ENCODE measurements around the gene AGTPBP1.
"Not testable (repeated sequence)": the region's sequence is repeated elsewhere in the genome, so short reads cannot be mapped to it uniquely, and the experiment has no call there.

Gene AGTPBP1, protein sequence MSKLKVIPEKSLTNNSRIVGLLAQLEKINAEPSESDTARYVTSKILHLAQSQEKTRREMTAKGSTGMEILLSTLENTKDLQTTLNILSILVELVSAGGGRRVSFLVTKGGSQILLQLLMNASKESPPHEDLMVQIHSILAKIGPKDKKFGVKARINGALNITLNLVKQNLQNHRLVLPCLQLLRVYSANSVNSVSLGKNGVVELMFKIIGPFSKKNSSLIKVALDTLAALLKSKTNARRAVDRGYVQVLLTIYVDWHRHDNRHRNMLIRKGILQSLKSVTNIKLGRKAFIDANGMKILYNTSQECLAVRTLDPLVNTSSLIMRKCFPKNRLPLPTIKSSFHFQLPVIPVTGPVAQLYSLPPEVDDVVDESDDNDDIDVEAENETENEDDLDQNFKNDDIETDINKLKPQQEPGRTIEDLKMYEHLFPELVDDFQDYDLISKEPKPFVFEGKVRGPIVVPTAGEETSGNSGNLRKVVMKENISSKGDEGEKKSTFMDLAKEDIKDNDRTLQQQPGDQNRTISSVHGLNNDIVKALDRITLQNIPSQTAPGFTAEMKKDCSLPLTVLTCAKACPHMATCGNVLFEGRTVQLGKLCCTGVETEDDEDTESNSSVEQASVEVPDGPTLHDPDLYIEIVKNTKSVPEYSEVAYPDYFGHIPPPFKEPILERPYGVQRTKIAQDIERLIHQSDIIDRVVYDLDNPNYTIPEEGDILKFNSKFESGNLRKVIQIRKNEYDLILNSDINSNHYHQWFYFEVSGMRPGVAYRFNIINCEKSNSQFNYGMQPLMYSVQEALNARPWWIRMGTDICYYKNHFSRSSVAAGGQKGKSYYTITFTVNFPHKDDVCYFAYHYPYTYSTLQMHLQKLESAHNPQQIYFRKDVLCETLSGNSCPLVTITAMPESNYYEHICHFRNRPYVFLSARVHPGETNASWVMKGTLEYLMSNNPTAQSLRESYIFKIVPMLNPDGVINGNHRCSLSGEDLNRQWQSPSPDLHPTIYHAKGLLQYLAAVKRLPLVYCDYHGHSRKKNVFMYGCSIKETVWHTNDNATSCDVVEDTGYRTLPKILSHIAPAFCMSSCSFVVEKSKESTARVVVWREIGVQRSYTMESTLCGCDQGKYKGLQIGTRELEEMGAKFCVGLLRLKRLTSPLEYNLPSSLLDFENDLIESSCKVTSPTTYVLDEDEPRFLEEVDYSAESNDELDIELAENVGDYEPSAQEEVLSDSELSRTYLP

GRCh38 chr9:85741875-85742596, at the start of gene AGTPBP1:
TSS of gene AGTPBP1 (minus strand) at chr9:85741954. CDS start at chr9:85712533, 29,421 bp downstream.
- H3K36me3 ChIP-seq (ENCODE audit: insufficient read depth, low read length), result no peaks in the 10 kb centered on the region
- peak within 1 kb of the TSS; percentile 68 for H3K4me3 ChIP-seq (ENCODE audit: low read length)
- no peaks in the 10 kb centered on the region for H3K9me3 ChIP-seq (ENCODE audit: low read length)
- peak within 1 kb of the TSS; percentile 71 for H2AFZ ChIP-seq (ENCODE audit: low read depth, low read length)
- peaks cover 31% of the 10 kb centered on the region for H3K4me1 ChIP-seq (ENCODE audit: insufficient read depth, low read length)
- H3K27me3 ChIP-seq (ENCODE audit: insufficient read depth, low read length), result no peaks in the 10 kb centered on the region

GRCh38 chr9:85786116-85786515, 44.4 kb upstream of the AGTPBP1 start:
- H3K4me1 ChIP-seq (ENCODE audit: insufficient read depth, low read length); H2AFZ ChIP-seq (ENCODE audit: low read depth, low read length); H3K4me3 ChIP-seq (ENCODE audit: low read length); H3K27me3 ChIP-seq (ENCODE audit: insufficient read depth, low read length); H3K36me3 ChIP-seq (ENCODE audit: insufficient read depth, low read length); H3K9me3 ChIP-seq (ENCODE audit: low read length): not testable (repeated sequence)

DNA sequence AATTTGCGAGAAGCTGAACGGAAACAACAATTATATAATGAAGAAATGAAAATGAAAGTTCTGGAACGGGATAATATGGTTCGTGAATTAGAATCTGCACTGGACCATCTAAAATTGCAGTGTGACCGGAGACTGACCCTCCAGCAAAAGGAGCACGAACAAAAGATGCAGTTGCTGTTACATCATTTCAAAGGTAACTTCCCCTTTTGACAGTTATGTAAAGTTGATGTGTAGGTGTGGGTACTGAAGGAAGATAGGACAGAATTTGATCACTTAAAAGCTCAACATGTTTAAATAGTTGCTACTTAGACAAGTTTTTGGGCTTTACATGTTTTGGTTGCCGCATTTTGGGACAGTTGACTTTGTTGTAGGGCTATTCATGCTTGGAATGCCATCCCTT, 32.1 kb upstream of the AGTPBP1 start:
- not testable (repeated sequence) for H3K36me3 ChIP-seq (ENCODE audit: insufficient read depth, low read length); H3K9me3 ChIP-seq (ENCODE audit: low read length); H3K27me3 ChIP-seq (ENCODE audit: insufficient read depth, low read length); H2AFZ ChIP-seq (ENCODE audit: low read depth, low read length); H3K4me1 ChIP-seq (ENCODE audit: insufficient read depth, low read length); H3K4me3 ChIP-seq (ENCODE audit: low read length)

- not testable (repeated sequence) for H3K36me3 ChIP-seq (ENCODE audit: insufficient read depth, low read length); H3K4me3 ChIP-seq (ENCODE audit: low read length); H3K9me3 ChIP-seq (ENCODE audit: low read length); H3K4me1 ChIP-seq (ENCODE audit: insufficient read depth, low read length); H2AFZ ChIP-seq (ENCODE audit: low read depth, low read length); H3K27me3 ChIP-seq (ENCODE audit: insufficient read depth, low read length)
Measured at GRCh38 chr9:85761802-85762201, 20.0 kb upstream of the AGTPBP1 start.

DNA sequence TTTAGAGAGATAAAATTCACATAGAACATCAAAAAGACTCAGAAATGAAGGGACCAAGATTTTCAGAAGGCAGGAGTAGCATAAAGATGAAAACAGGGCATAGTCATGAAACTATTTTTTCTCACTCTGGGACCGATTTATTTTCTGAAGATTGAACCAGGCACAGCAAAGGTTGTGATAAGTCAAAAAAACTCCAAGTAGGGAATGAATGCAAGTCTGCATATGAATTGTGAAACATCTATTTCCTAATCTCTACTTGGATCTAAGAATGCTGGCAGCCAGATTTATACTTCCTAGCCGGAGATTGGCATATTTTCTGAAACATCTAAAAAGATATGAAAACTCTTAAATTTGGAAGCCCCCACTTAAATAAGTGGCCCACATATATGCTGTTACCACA, 16.0 kb upstream of the AGTPBP1 start:
- not testable (repeated sequence) for H3K36me3 ChIP-seq (ENCODE audit: insufficient read depth, low read length); H3K9me3 ChIP-seq (ENCODE audit: low read length); H3K27me3 ChIP-seq (ENCODE audit: insufficient read depth, low read length); H2AFZ ChIP-seq (ENCODE audit: low read depth, low read length); H3K4me1 ChIP-seq (ENCODE audit: insufficient read depth, low read length); H3K4me3 ChIP-seq (ENCODE audit: low read length)

DNA sequence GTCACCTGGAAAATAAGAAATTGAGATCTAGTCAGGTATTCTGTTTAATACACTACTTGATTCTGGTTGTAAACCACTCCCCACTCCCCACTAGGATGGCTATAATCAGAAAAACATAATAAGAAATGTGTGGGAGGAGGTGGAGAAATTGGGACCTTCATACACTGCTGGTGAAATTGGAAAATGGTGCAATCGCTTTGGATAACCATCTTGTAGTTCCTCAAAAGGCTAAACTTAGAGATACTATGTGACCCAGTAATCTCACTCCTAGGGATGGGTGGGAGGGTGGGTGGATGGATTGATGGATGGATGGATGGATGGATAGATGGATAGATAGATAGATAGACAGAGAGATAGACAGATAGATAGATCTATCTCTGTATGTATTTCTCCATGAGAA, 14.5 kb upstream of the AGTPBP1 start:
- not testable (repeated sequence) for H2AFZ ChIP-seq (ENCODE audit: low read depth, low read length); H3K36me3 ChIP-seq (ENCODE audit: insufficient read depth, low read length); H3K4me3 ChIP-seq (ENCODE audit: low read length); H3K4me1 ChIP-seq (ENCODE audit: insufficient read depth, low read length); H3K9me3 ChIP-seq (ENCODE audit: low read length); H3K27me3 ChIP-seq (ENCODE audit: insufficient read depth, low read length)

DNA sequence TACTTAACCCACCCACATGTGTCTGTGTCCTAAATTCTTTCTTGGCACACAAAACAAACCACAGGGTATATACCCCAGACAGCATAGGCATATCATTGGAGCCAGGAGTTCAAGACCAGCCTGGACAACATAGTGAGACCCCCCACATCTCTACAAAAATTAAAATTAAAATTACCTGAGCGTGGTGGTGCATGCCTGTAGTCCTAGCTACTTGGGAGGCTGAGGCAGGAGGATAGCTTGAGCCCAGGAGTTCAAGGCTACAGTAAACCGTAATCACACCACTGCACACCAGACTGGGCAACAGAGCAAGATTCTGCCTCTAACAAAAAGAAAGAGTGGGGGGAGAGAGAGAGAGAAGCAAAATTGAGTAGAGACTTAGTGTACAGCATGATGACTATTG, 4.6 kb upstream of the AGTPBP1 start:
- H3K9me3 ChIP-seq (ENCODE audit: low read length), result no peaks in the 10 kb centered on the region
- H3K4me3 ChIP-seq (ENCODE audit: low read length), result no peak overlapping the region
- H3K36me3 ChIP-seq (ENCODE audit: insufficient read depth, low read length), result no peaks in the 10 kb centered on the region
- no peaks in the 10 kb centered on the region for H3K27me3 ChIP-seq (ENCODE audit: insufficient read depth, low read length)
- H3K4me1 ChIP-seq (ENCODE audit: insufficient read depth, low read length), result peaks cover 16% of the 10 kb centered on the region
- H2AFZ ChIP-seq (ENCODE audit: low read depth, low read length), result no peak overlapping the region

GRCh38 chr9:85745203-85745602, 3.4 kb upstream of the AGTPBP1 start:
- no peaks in the 10 kb centered on the region for H3K27me3 ChIP-seq (ENCODE audit: insufficient read depth, low read length)

DNA sequence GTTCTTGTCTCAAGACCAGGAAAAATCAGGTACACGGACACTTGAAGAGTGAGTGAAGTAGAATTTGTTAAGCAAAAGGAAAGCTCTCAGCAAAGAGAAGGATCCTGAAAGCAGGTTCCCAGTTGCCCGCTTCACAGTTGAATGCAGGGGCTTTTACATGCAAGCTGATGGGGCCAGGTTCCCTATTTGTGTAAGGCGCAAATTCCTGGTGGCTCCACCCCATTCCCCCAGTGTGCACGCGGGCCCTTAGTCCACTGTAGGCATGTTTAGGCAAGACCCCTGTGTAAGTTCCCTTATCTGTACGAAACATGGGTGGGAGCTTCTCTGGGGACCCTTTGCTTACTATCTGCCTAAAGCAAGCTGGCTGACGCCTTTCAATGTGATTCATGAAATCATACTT, 2.7 kb upstream of the AGTPBP1 start:
- no peaks in the 10 kb centered on the region for H3K36me3 ChIP-seq (ENCODE audit: insufficient read depth, low read length)
- peak overlapping the region; percentile 20 for H2AFZ ChIP-seq (ENCODE audit: low read depth, low read length)
- H3K9me3 ChIP-seq (ENCODE audit: low read length), result no peaks in the 10 kb centered on the region
- no peaks in the 10 kb centered on the region for H3K27me3 ChIP-seq (ENCODE audit: insufficient read depth, low read length)
- no peak overlapping the region for H3K4me3 ChIP-seq (ENCODE audit: low read length)
- H3K4me1 ChIP-seq (ENCODE audit: insufficient read depth, low read length), result peaks cover 28% of the 10 kb centered on the region

More at GRCh38 chr9:85745203-85745602, 3.4 kb upstream of the AGTPBP1 start:
- no peaks in the 10 kb centered on the region for H3K36me3 ChIP-seq (ENCODE audit: insufficient read depth, low read length)
- peaks cover 21% of the 10 kb centered on the region for H3K4me1 ChIP-seq (ENCODE audit: insufficient read depth, low read length)
- no peak overlapping the region for H3K4me3 ChIP-seq (ENCODE audit: low read length)
- H3K9me3 ChIP-seq (ENCODE audit: low read length), result no peaks in the 10 kb centered on the region
- H2AFZ ChIP-seq (ENCODE audit: low read depth, low read length), result no peak overlapping the region

- Histone ChIP-seq H3K27me3 (ENCODE audit: insufficient read depth, low read length) (no peaks in the 10 kb centered on the region), H3K36me3 (ENCODE audit: insufficient read depth, low read length) (no peaks in the 10 kb centered on the region), H3K9me3 (ENCODE audit: low read length) (no peaks in the 10 kb centered on the region), H3K4me1 (ENCODE audit: insufficient read depth, low read length) (peaks cover 30% of the 10 kb centered on the region), H3K4me3 (ENCODE audit: low read length) (no peak overlapping the region), H2AFZ (ENCODE audit: low read depth, low read length) (no peak overlapping the region)
Measured at GRCh38 chr9:85743275-85744128, 1.7 kb upstream of the AGTPBP1 start.

- no peaks in the 10 kb centered on the region for H3K27me3 ChIP-seq (ENCODE audit: insufficient read depth, low read length)
- no peaks in the 10 kb centered on the region for H3K36me3 ChIP-seq (ENCODE audit: insufficient read depth, low read length)
- no peaks in the 10 kb centered on the region for H3K9me3 ChIP-seq (ENCODE audit: low read length)
- peak overlapping the region; percentile 68 for H3K4me3 ChIP-seq (ENCODE audit: low read length)
- peak overlapping the region; percentile 33 for H2AFZ ChIP-seq (ENCODE audit: low read depth, low read length)
- peaks cover 31% of the 10 kb centered on the region for H3K4me1 ChIP-seq (ENCODE audit: insufficient read depth, low read length)
Measured at GRCh38 chr9:85742597-85742936, 813 bp upstream of the AGTPBP1 start.
